GM12878 (cell line): Measurements from ENCODE around the gene ZNF679. TPM values are rescaled to one million over a fixed set of nuclear protein-coding genes. Genes with fewer than 3 reads are reported as not detected.

Experiments
- ATAC-seq: fragments of 200-7000 bp; cut with Tn5 transposase; 3 replicates; pipeline ENCODE4 v1.9.1; 2020; ENCODE audit warnings: mild to moderate bottlenecking, moderate library complexity
- BruUV-seq: library from RNA; stranded (reverse); fragments of 400-500 nt; replicated peaks from 2 replicates; lab custom pipeline; 2021; lab: Mats Ljungman, UMichigan
- CTCF ChIA-PET: fragments of 300-600 bp; sonication (Branson Sonifier 250); formaldehyde crosslinking; extraction: SDS; loops from one replicate; lab custom pipeline; 2021; ENCODE audit warnings: inconsistent platforms; lab: Yijun Ruan, JAX
- POLR2A ChIA-PET: fragments of 350-600 bp; formaldehyde crosslinking; extraction: SDS; loops from one replicate; lab custom pipeline; 2021; ENCODE audit warnings: inconsistent platforms; lab: Charles Lee
- RAD21 ChIA-PET: fragments of 300-600 bp; sonication (Branson Sonifier 250); formaldehyde crosslinking; loops from one replicate; lab custom pipeline; 2023; ENCODE audit warnings: antibody characterized with exemption; ENCODE audit not compliant: unreplicated experiment; lab: Charles Lee
- SMC1A ChIA-PET: fragments of 300-600 bp; sonication (Branson Sonifier 250); formaldehyde crosslinking; loops from one replicate; lab custom pipeline; 2023; ENCODE audit not compliant: unreplicated experiment, uncharacterized antibody; lab: Charles Lee
- DNase-seq: peaks from one replicate; pipeline ENCODE4 v3.0.0-alpha.2; 2011; ENCODE audit warnings: low read depth, low spot score
- FAIRE-seq: peaks from 3 replicates; lab custom pipeline; 2011; peaks lifted over from hg19 to GRCh38; lab: Jason Lieb, UNC
- H2AFZ ChIP-seq: 2 replicates; pipeline ENCODE4 v1.6.0; 2011; ENCODE audit warnings: low read depth, low read length, control low read depth; ENCODE audit not compliant: control insufficient read depth
- H3K27ac ChIP-seq: 2 replicates; pipeline ENCODE4 v1.5.1; 2011; ENCODE audit warnings: control low read depth; ENCODE audit not compliant: control insufficient read depth, insufficient read depth
- H3K27me3 ChIP-seq, 2 experiments: replicated peaks in 1 of 2; 2 replicates each; pipeline versions ENCODE4 v1.6.0 to v1.6.1; 2011; ENCODE audit warnings: low read length in 1 of 2; ENCODE audit not compliant: control insufficient read depth in 2 of 2, insufficient read depth in 2 of 2
- H3K36me3 ChIP-seq, 2 experiments: 2 replicates each; pipeline ENCODE4 v1.5.1; 2011; ENCODE audit warnings: low read length in 1 of 2; ENCODE audit not compliant: control insufficient read depth in 2 of 2, insufficient read depth in 2 of 2
- H3K4me1 ChIP-seq: 2 replicates; pipeline ENCODE4 v1.6.1; 2011; ENCODE audit warnings: mild to moderate bottlenecking, low read length, moderate library complexity, mixed read lengths; ENCODE audit not compliant: control insufficient read depth, insufficient read depth
- H3K4me2 ChIP-seq: 2 replicates; pipeline ENCODE4 v1.6.0; 2011; ENCODE audit warnings: control low read depth; ENCODE audit not compliant: control insufficient read depth, insufficient read depth
- H3K4me3 ChIP-seq: fragments of 200-600 bp; sonication (generic); 2 replicates; pipeline ENCODE4 v1.5.1; 2016
- H3K79me2 ChIP-seq: 2 replicates; pipeline ENCODE4 v1.6.0; 2011; ENCODE audit warnings: low read length; ENCODE audit not compliant: control insufficient read depth, insufficient read depth
- H3K9ac ChIP-seq: 2 replicates; pipeline ENCODE4 v1.8.0; 2011; ENCODE audit warnings: low read length, control low read depth, mixed read lengths; ENCODE audit not compliant: control insufficient read depth, insufficient read depth
- H3K9me3 ChIP-seq: replicated peaks from 3 replicates; pipeline ENCODE4 v1.5.1; 2011; ENCODE audit warnings: mild to moderate bottlenecking, low read length; ENCODE audit not compliant: control insufficient read depth, insufficient read depth
- H4K20me1 ChIP-seq: 2 replicates; pipeline ENCODE4 v1.6.0; 2011; ENCODE audit not compliant: control insufficient read depth, insufficient read depth
- ATF2 ChIP-seq: IDR thresholded peaks from 2 replicates; pipeline ENCODE4 v1.6.1; 2012; ENCODE audit warnings: low read length, inconsistent platforms
- CHD4 ChIP-seq: fragments of 200-600 bp; sonication (generic); IDR thresholded peaks from 2 replicates; pipeline ENCODE4 v1.6.1; 2016; ENCODE audit warnings: mild to moderate bottlenecking
- DPF2 ChIP-seq: fragments of 450-650 bp; IDR thresholded peaks from 2 replicates; pipeline ENCODE4 v1.6.1; 2017; ENCODE audit warnings: mild to moderate bottlenecking
- EGR1 ChIP-seq, 2 experiments: IDR thresholded peaks; 1 replicate in 1 of 2; 2 replicates in 1 of 2; pipeline ENCODE4 v1.6.1; 2011 to 2012; ENCODE audit warnings: low read depth in 2 of 2, low read length in 2 of 2, borderline replicate concordance in 1 of 2, mild to moderate bottlenecking in 1 of 2, moderate library complexity in 1 of 2
- HCFC1 ChIP-seq: fragments of 150-350 bp; IDR thresholded peaks from 2 replicates; pipeline ENCODE4 v1.6.1; 2014; ENCODE audit warnings: low read length
- IKZF1 ChIP-seq: fragments of 450-650 bp; conservative IDR thresholded peaks from 2 replicates; pipeline ENCODE4 v1.6.1; 2017; ENCODE audit warnings: antibody characterized with exemption, mild to moderate bottlenecking
- IKZF2 ChIP-seq, 2 experiments: fragments of 450-650 bp; IDR thresholded peaks; 2 replicates each; pipeline ENCODE4 v1.6.1; 2017; ENCODE audit warnings: mild to moderate bottlenecking in 2 of 2, moderate library complexity in 2 of 2
- IRF4 ChIP-seq: IDR thresholded peaks from 2 replicates; pipeline ENCODE4 v1.6.1; 2011; ENCODE audit warnings: low read depth, low read length
- NRF1 ChIP-seq: conservative IDR thresholded peaks from 2 replicates; pipeline ENCODE4 v1.6.1; 2011; ENCODE audit warnings: mild to moderate bottlenecking, low read depth, low read length, improper control_type of control experiment
- TARDBP ChIP-seq: IDR thresholded peaks from 2 replicates; pipeline ENCODE4 v1.6.1; 2016; ENCODE audit warnings: borderline replicate concordance
- TBL1XR1 ChIP-seq: IDR thresholded peaks from 2 replicates; pipeline ENCODE4 v1.6.1; 2012; ENCODE audit warnings: low read depth, low read length, improper control_type of control experiment
- ZBTB4 ChIP-seq: fragments of 450-650 bp; formaldehyde crosslinking; IDR thresholded peaks from 2 replicates; pipeline ENCODE4 v1.4.0; 2022; ENCODE audit warnings: mild to moderate bottlenecking, moderate library complexity
- ZBTB40 ChIP-seq: fragments of 450-650 bp; IDR thresholded peaks from 2 replicates; pipeline ENCODE4 v1.6.1; 2016; ENCODE audit warnings: mild to moderate bottlenecking, moderate library complexity, borderline replicate concordance
- WGBS: methylation state at CpG from one replicate; pipeline ENCODE4 v1.1.6; 2016; ENCODE audit warnings: low lambda C conversion rate; ENCODE audit not compliant: insufficient replicate concordance, insufficient coverage; ENCODE audit errors: missing lambda C conversion rate; 5-methylcytosine and 5-hydroxymethylcytosine counted together
- in situ Hi-C: fragments of 300-500 bp; cut with MboI; formaldehyde crosslinking; loops from 9 replicates; pipeline ENCODE4 v1.14.3; 2018; ENCODE audit warnings: mixed read lengths
- intact Hi-C: fragments of 100-400 bp; cut with micrococcal nuclease; formaldehyde crosslinking; loops from one replicate; pipeline ENCODE4 v1.14.2; 2022; ENCODE audit not compliant: unreplicated experiment
- polyA plus RNA-seq, 11 experiments: library from polyadenylated mRNA; depleted of rRNA in 4 of 11; unstranded in 6 of 11; stranded (reverse) in 5 of 11; fragments of >200 nt; fragmentation: Nextera tagmentation in 4 of 11; fragmentation: Illumina TruSeq in 1 of 11; extraction: Ambion mirVana in 4 of 11; extraction: Trizol in 1 of 11; gene quantifications; 1 replicate in 1 of 11; 2 replicates in 10 of 11; pipeline versions ENCODE4 v1.2.1 to v1.2.3, GENCODE V29; 2011 to 2016; ENCODE audit warnings: inconsistent platforms in 2 of 11, missing spikeins in 2 of 11, low read depth in 1 of 11
- total RNA-seq, 4 experiments: library from RNA; depleted of rRNA in 3 of 4; stranded (reverse); fragments of >200 nt in 3 of 4; fragmentation: Illumina TruSeq in 1 of 4; extraction: Trizol in 1 of 4; gene quantifications; 2 replicates each; pipeline versions ENCODE4 v1.2.1 to v1.2.3, GENCODE V29; 2013 to 2021
- TF ChIP-seq, protein P1 (sequence below): fragments of 450-650 bp; IDR thresholded peaks from 2 replicates; pipeline ENCODE4 v1.6.1; 2017; ENCODE audit warnings: low read depth, mild to moderate bottlenecking, moderate library complexity

Gene ZNF679
- total and polyA plus RNA-seq, 10 of the 15 experiments (the other 5 are each of a cell fraction or from before 2014, with no cell fraction given), result not detected

DNA sequence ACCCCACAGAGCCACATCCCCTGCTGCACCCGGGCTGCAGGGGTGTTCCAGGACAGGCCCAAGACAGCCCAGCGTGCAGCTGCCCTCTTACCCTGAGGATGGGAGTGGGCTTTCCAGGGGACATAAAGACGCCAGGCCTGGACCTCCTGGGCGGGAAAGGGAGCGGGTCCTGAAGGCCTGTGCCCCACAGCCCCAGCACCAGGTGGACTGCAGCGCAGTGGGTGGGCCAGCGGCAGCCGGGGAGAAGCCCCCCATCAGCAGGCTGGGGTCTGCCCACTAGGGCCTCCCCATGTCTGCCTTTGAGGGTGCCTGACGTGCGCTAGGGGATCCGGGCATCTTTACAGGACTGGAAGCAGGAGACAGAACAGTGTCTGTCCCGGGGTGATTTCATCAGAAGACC lies 43.9 kb upstream of the ZNF679 start:
- FAIRE-seq, result no peak
- no peaks in the 10 kb centered on the region for H3K79me2 ChIP-seq
- no peak overlapping the region for H2AFZ ChIP-seq
- no peaks in the 10 kb centered on the region for H4K20me1 ChIP-seq
- no peaks in the 10 kb centered on the region for H3K36me3 ChIP-seq
- ChIA-PET SMC1A (no interaction called here), POLR2A (no interaction called here), RAD21 (no interaction called here), CTCF (no interaction called here)
- no peak overlapping the region for H3K4me3 ChIP-seq
- DNase-seq, result no peak
- no peak for TF ChIP-seq ZBTB40
- no peak for TF ChIP-seq DPF2
- TF ChIP-seq, protein P1, sequence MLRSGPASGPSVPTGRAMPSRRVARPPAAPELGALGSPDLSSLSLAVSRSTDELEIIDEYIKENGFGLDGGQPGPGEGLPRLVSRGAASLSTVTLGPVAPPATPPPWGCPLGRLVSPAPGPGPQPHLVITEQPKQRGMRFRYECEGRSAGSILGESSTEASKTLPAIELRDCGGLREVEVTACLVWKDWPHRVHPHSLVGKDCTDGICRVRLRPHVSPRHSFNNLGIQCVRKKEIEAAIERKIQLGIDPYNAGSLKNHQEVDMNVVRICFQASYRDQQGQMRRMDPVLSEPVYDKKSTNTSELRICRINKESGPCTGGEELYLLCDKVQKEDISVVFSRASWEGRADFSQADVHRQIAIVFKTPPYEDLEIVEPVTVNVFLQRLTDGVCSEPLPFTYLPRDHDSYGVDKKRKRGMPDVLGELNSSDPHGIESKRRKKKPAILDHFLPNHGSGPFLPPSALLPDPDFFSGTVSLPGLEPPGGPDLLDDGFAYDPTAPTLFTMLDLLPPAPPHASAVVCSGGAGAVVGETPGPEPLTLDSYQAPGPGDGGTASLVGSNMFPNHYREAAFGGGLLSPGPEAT, result no peak
- no peak for TF ChIP-seq TARDBP
- no peak for TF ChIP-seq NRF1
- no peak for TF ChIP-seq ATF2
- TF ChIP-seq ZBTB4 (CRISPR knock-in tag), result no peak
- no peak for TF ChIP-seq IKZF1
- TF ChIP-seq EGR1 (IDR thresholded peaks at IDR 0.05; ENCODE audit: borderline replicate concordance in 1 of 2, low read depth in 2 of 2, low read length in 2 of 2), result no peak
- TF ChIP-seq TBL1XR1, result no peak
- no peak for TF ChIP-seq CHD4
- no peak for TF ChIP-seq IKZF2 (IDR thresholded peaks at IDR 0.05)
- TF ChIP-seq HCFC1, result no peak
- TF ChIP-seq IRF4, result no peak
- WGBS, result 67% methylated on average over 11 of the region's 12 CpGs
- no peak overlapping the region for H3K9ac ChIP-seq
- H3K27ac ChIP-seq, result no peak overlapping the region
- H3K27me3 ChIP-seq, result no peaks in the 10 kb centered on the region
- in situ Hi-C loops (no loop called here), intact Hi-C loops (no loop called here)
- H3K4me1 ChIP-seq, result no peaks in the 10 kb centered on the region
- H3K9me3 ChIP-seq, result no peaks in the 10 kb centered on the region; the same call in 2 of the 3 replicates
- no peak overlapping the region for H3K4me2 ChIP-seq
- ATAC-seq, result no peak
- no TSS peak for BruUV-seq
